Effector memory CD4-positive, alpha-beta T cell (primary cell): ENCODE data around the gene PTPRD.

Experiments used
- DNase-seq, 3 donors: peaks; one replicate each; pipeline ENCODE4 v3.0.0-alpha.2; 2020
- H3K27ac ChIP-seq: 2 replicates; pipeline ENCODE4 v1.7.0; 2013; ENCODE audit warnings: mild to moderate bottlenecking, low read length, moderate library complexity; ENCODE audit not compliant: insufficient read depth, poor library complexity, severe bottlenecking
- H3K27me3 ChIP-seq: replicated peaks from 2 replicates; pipeline ENCODE4 v1.7.0; 2013; ENCODE audit warnings: mild to moderate bottlenecking, low read length; ENCODE audit not compliant: insufficient read depth, control insufficient read depth, poor library complexity, severe bottlenecking
- H3K36me3 ChIP-seq: 2 replicates; pipeline ENCODE4 v1.7.0; 2013; ENCODE audit warnings: mild to moderate bottlenecking, low read length, moderate library complexity; ENCODE audit not compliant: control insufficient read depth, insufficient read depth
- H3K4me1 ChIP-seq: 2 replicates; pipeline ENCODE4 v1.7.0; 2013; ENCODE audit warnings: low read length, mild to moderate bottlenecking; ENCODE audit not compliant: control insufficient read depth, insufficient read depth, poor library complexity, severe bottlenecking
- H3K4me3 ChIP-seq: 2 replicates; pipeline ENCODE4 v1.7.0; 2013; ENCODE audit warnings: low read length, low read depth, mild to moderate bottlenecking; ENCODE audit not compliant: insufficient read depth, poor library complexity, severe bottlenecking
- H3K9me3 ChIP-seq: 2 replicates; pipeline ENCODE4 v1.7.0; 2013; ENCODE audit warnings: mild to moderate bottlenecking, low read length, moderate library complexity; ENCODE audit not compliant: control insufficient read depth

Gene PTPRD

GRCh38 chr9:8450810-8451545 lies 2161.8 kb downstream of the PTPRD start:
- H3K36me3 ChIP-seq, result no peaks in the 10 kb centered on the region
- H3K27ac ChIP-seq, result no peak overlapping the region
- no peaks in the 10 kb centered on the region for H3K9me3 ChIP-seq
- DNase-seq, result no peak
- H3K4me3 ChIP-seq, result no peak overlapping the region
- H3K27me3 ChIP-seq, result no peaks in the 10 kb centered on the region
- no peaks in the 10 kb centered on the region for H3K4me1 ChIP-seq

- H3K27me3 ChIP-seq, result no peaks in the 10 kb centered on the region
- no peaks in the 10 kb centered on the region for H3K9me3 ChIP-seq
- H3K36me3 ChIP-seq, result no peaks in the 10 kb centered on the region
- DNase-seq, result no peak
- no peak overlapping the region for H3K4me3 ChIP-seq
- H3K4me1 ChIP-seq, result no peaks in the 10 kb centered on the region
- H3K27ac ChIP-seq, result no peak overlapping the region
Observed at GRCh38 chr9:8448226-8448625, 2164.6 kb downstream of the PTPRD start.

GRCh38 chr9:8447601-8448000 lies 2165.2 kb downstream of the PTPRD start:
- no peak overlapping the region for H3K27ac ChIP-seq
- H3K27me3 ChIP-seq, result no peaks in the 10 kb centered on the region
- DNase-seq, result no peak
- no peaks in the 10 kb centered on the region for H3K36me3 ChIP-seq
- H3K9me3 ChIP-seq, result no peaks in the 10 kb centered on the region
- no peak overlapping the region for H3K4me3 ChIP-seq
- H3K4me1 ChIP-seq, result no peaks in the 10 kb centered on the region

GRCh38 chr9:8437876-8438275 lies 2174.9 kb downstream of the PTPRD start:
- Histone ChIP-seq H3K27me3 (no peaks in the 10 kb centered on the region), H3K36me3 (no peaks in the 10 kb centered on the region), H3K4me3 (no peak overlapping the region), H3K4me1 (no peaks in the 10 kb centered on the region), H3K9me3 (no peaks in the 10 kb centered on the region), H3K27ac (no peak overlapping the region)
- no peak for DNase-seq

- Histone ChIP-seq H3K27me3 (no peaks in the 10 kb centered on the region), H3K9me3 (no peaks in the 10 kb centered on the region), H3K4me1 (no peaks in the 10 kb centered on the region), H3K36me3 (no peaks in the 10 kb centered on the region), H3K27ac (no peak overlapping the region), H3K4me3 (no peak overlapping the region)
- DNase-seq, result no peak
Observed at GRCh38 chr9:8437259-8437658, 2175.5 kb downstream of the PTPRD start.

- H3K4me3 ChIP-seq, result no peak overlapping the region
- no peak overlapping the region for H3K27ac ChIP-seq
- H3K9me3 ChIP-seq, result no peaks in the 10 kb centered on the region
- no peaks in the 10 kb centered on the region for H3K36me3 ChIP-seq
- DNase-seq, result no peak
- H3K27me3 ChIP-seq, result no peaks in the 10 kb centered on the region
- H3K4me1 ChIP-seq, result no peaks in the 10 kb centered on the region
Observed at GRCh38 chr9:8436786-8437185, 2176.0 kb downstream of the PTPRD start.

GRCh38 chr9:8434621-8435020 lies 2178.2 kb downstream of the PTPRD start:
- DNase-seq, result no peak
- no peak overlapping the region for H3K27ac ChIP-seq
- H3K4me3 ChIP-seq, result no peak overlapping the region
- H3K4me1 ChIP-seq, result no peaks in the 10 kb centered on the region
- H3K9me3 ChIP-seq, result no peaks in the 10 kb centered on the region
- no peaks in the 10 kb centered on the region for H3K36me3 ChIP-seq
- no peaks in the 10 kb centered on the region for H3K27me3 ChIP-seq

- Histone ChIP-seq H3K4me1 (no peaks in the 10 kb centered on the region), H3K9me3 (no peaks in the 10 kb centered on the region), H3K36me3 (no peaks in the 10 kb centered on the region), H3K27me3 (no peaks in the 10 kb centered on the region), H3K4me3 (no peak overlapping the region), H3K27ac (no peak overlapping the region)
- no peak for DNase-seq
Observed at GRCh38 chr9:8432224-8432623, 2180.6 kb downstream of the PTPRD start.

- Histone ChIP-seq H3K27me3 (no peaks in the 10 kb centered on the region), H3K9me3 (no peaks in the 10 kb centered on the region), H3K36me3 (no peaks in the 10 kb centered on the region), H3K27ac (no peak overlapping the region), H3K4me1 (no peaks in the 10 kb centered on the region), H3K4me3 (no peak overlapping the region)
- DNase-seq, result no peak
Observed at GRCh38 chr9:8431505-8431904, 2181.3 kb downstream of the PTPRD start.

- DNase-seq, result no peak
- Histone ChIP-seq H3K27me3 (no peaks in the 10 kb centered on the region), H3K27ac (no peak overlapping the region), H3K4me1 (no peaks in the 10 kb centered on the region), H3K4me3 (no peak overlapping the region), H3K9me3 (no peaks in the 10 kb centered on the region), H3K36me3 (no peaks in the 10 kb centered on the region)
Observed at GRCh38 chr9:8430945-8431344, 2181.9 kb downstream of the PTPRD start.
